HEK293 (cell line): ENCODE results near the gene CCDC57.

Source experiments
- ATF2 ChIP-seq: fragments of 450-650 bp; formaldehyde crosslinking; IDR thresholded peaks from 2 replicates; pipeline ENCODE4 v1.5.1; 2016; ENCODE audit warnings: missing biosample characterization, missing genetic modification characterization, low read depth
- CTCF ChIP-seq: fragments of 450-650 bp; formaldehyde crosslinking; IDR thresholded peaks from 2 replicates; pipeline ENCODE4 v1.5.1; 2016; ENCODE audit warnings: missing biosample characterization, missing genetic modification characterization
- GLI2 ChIP-seq: fragments of 450-650 bp; formaldehyde crosslinking; IDR thresholded peaks from 2 replicates; pipeline ENCODE4; 2017; ENCODE audit warnings: missing biosample characterization, missing genetic modification characterization, low read depth, borderline replicate concordance
- GLIS2 ChIP-seq: fragments of 450-650 bp; formaldehyde crosslinking; IDR thresholded peaks from 2 replicates; pipeline ENCODE4 v1.5.1; 2016; ENCODE audit warnings: missing biosample characterization, missing genetic modification characterization
- HIC1 ChIP-seq: fragments of 450-650 bp; formaldehyde crosslinking; IDR thresholded peaks from 2 replicates; pipeline ENCODE4 v1.5.1; 2016; ENCODE audit warnings: missing biosample characterization, missing genetic modification characterization
- KLF1 ChIP-seq: fragments of 450-650 bp; formaldehyde crosslinking; IDR thresholded peaks from 2 replicates; pipeline ENCODE4 v1.5.1; 2016; ENCODE audit warnings: missing biosample characterization, missing genetic modification characterization
- KLF16 ChIP-seq: fragments of 450-650 bp; formaldehyde crosslinking; IDR thresholded peaks from 2 replicates; pipeline ENCODE4 v1.5.1; 2017; ENCODE audit warnings: missing biosample characterization, missing genetic modification characterization
- KLF9 ChIP-seq: fragments of 450-650 bp; formaldehyde crosslinking; IDR thresholded peaks from 2 replicates; pipeline ENCODE4 v1.5.1; 2016; ENCODE audit warnings: missing biosample characterization, missing genetic modification characterization, low read depth
- MEIS1 ChIP-seq: sonication (generic); formaldehyde crosslinking; IDR thresholded peaks from 2 replicates; pipeline ENCODE4 v1.8.1; 2022; ENCODE audit warnings: missing genetic modification reagents, mild to moderate bottlenecking, borderline replicate concordance
- OVOL3 ChIP-seq: fragments of 450-650 bp; formaldehyde crosslinking; IDR thresholded peaks from 2 replicates; pipeline ENCODE4 v1.5.1; 2016; ENCODE audit warnings: missing biosample characterization, missing genetic modification characterization
- PRDM10 ChIP-seq: fragments of 450-650 bp; formaldehyde crosslinking; IDR thresholded peaks from 2 replicates; pipeline ENCODE4 v1.5.1; 2016; ENCODE audit warnings: missing biosample characterization, missing genetic modification characterization
- REPIN1 ChIP-seq: fragments of 450-650 bp; formaldehyde crosslinking; IDR thresholded peaks from 2 replicates; pipeline ENCODE4 v1.5.1; 2017; ENCODE audit warnings: missing biosample characterization, missing genetic modification characterization, low read depth
- SP3 ChIP-seq: fragments of 450-650 bp; formaldehyde crosslinking; IDR thresholded peaks from 2 replicates; pipeline ENCODE4 v1.5.1; 2016; ENCODE audit warnings: missing biosample characterization, missing genetic modification characterization
- TRIM28 ChIP-seq: IDR thresholded peaks from 2 replicates; pipeline ENCODE4 v1.6.1; 2011; ENCODE audit warnings: low read length, control low read depth, borderline replicate concordance
- ZBTB1 ChIP-seq: fragments of 450-650 bp; formaldehyde crosslinking; IDR thresholded peaks from 2 replicates; pipeline ENCODE4 v1.5.1; 2016; ENCODE audit warnings: missing biosample characterization, missing genetic modification characterization
- ZBTB17 ChIP-seq: fragments of 450-650 bp; formaldehyde crosslinking; IDR thresholded peaks from 2 replicates; pipeline ENCODE4 v1.5.1; 2016; ENCODE audit warnings: missing biosample characterization, missing genetic modification characterization
- ZNF138 ChIP-seq: fragments of 450-650 bp; formaldehyde crosslinking; IDR thresholded peaks from 2 replicates; pipeline ENCODE4 v1.5.1; 2016; ENCODE audit warnings: missing biosample characterization, missing genetic modification characterization, borderline replicate concordance
- ZNF18 ChIP-seq: fragments of 450-650 bp; formaldehyde crosslinking; IDR thresholded peaks from 2 replicates; pipeline ENCODE4 v1.5.1; 2016; ENCODE audit warnings: missing biosample characterization, missing genetic modification characterization
- ZNF266 ChIP-seq: fragments of 450-650 bp; formaldehyde crosslinking; IDR thresholded peaks from 2 replicates; pipeline ENCODE4 v1.5.1; 2016; ENCODE audit warnings: missing biosample characterization, missing genetic modification characterization, low read depth
- ZNF280D ChIP-seq: fragments of 450-650 bp; formaldehyde crosslinking; IDR thresholded peaks from 2 replicates; pipeline ENCODE4 v1.5.1; 2016; ENCODE audit warnings: missing biosample characterization, missing genetic modification characterization
- ZNF544 ChIP-seq: fragments of 450-650 bp; formaldehyde crosslinking; IDR thresholded peaks from 2 replicates; pipeline ENCODE4 v1.5.0; 2017; ENCODE audit warnings: missing biosample characterization, missing genetic modification characterization
- ZNF555 ChIP-seq: fragments of 450-650 bp; formaldehyde crosslinking; conservative IDR thresholded peaks from 2 replicates; pipeline ENCODE4 v1.5.1; 2017; ENCODE audit warnings: missing biosample characterization, mild to moderate bottlenecking, missing genetic modification characterization, inconsistent platforms
- ZNF596 ChIP-seq: fragments of 450-650 bp; IDR thresholded peaks from 2 replicates; pipeline ENCODE4 v1.5.0; 2018; ENCODE audit warnings: missing biosample characterization, mild to moderate bottlenecking, missing genetic modification characterization, moderate library complexity
- ZNF621 ChIP-seq: fragments of 450-650 bp; formaldehyde crosslinking; IDR thresholded peaks from 2 replicates; pipeline ENCODE4 v1.5.1; 2017; ENCODE audit warnings: missing biosample characterization, missing genetic modification characterization
- ZNF785 ChIP-seq: fragments of 450-650 bp; formaldehyde crosslinking; IDR thresholded peaks from 2 replicates; pipeline ENCODE4 v1.5.1; 2016; ENCODE audit warnings: missing biosample characterization, missing genetic modification characterization
- ZNF837 ChIP-seq: fragments of 450-650 bp; formaldehyde crosslinking; IDR thresholded peaks from 2 replicates; pipeline ENCODE4 v1.5.1; 2016; ENCODE audit warnings: missing biosample characterization, missing genetic modification characterization

The CCDC57 gene

GRCh38 chr17:82234211-82235055 lies 21.8 kb upstream of the CCDC57 start (continued):
- peak; percentile 67 for TF ChIP-seq PRDM10 (tag by site-specific recombination)
- TF ChIP-seq ZNF837 (tag by site-specific recombination), result no peak
- TF ChIP-seq ZNF544, result no peak
- TF ChIP-seq ZNF785 (tag by site-specific recombination), result no peak
- no peak for TF ChIP-seq ZNF555
- no peak for TF ChIP-seq OVOL3 (tag by site-specific recombination)
- TF ChIP-seq ZNF266, result no peak
- no peak for TF ChIP-seq CTCF
- no peak for TF ChIP-seq HIC1 (tag by site-specific recombination)
- no peak for TF ChIP-seq SP3 (tag by site-specific recombination)
- no peak for TF ChIP-seq REPIN1 (tag by site-specific recombination)
- TF ChIP-seq ZNF138 (tag by site-specific recombination), result no peak
- no peak for TF ChIP-seq ZNF621 (tag by site-specific recombination)
- TF ChIP-seq TRIM28, result no peak
- no peak for TF ChIP-seq KLF16 (tag by site-specific recombination)
- no peak for TF ChIP-seq ZBTB17 (tag by site-specific recombination)
- TF ChIP-seq GLI2 (tag by site-specific recombination), result no peak
- no peak for TF ChIP-seq ZNF18
- TF ChIP-seq ATF2 (tag by site-specific recombination), result no peak
- no peak for TF ChIP-seq ZBTB1 (tag by site-specific recombination)
- peak; percentile 45 for TF ChIP-seq KLF1 (tag by site-specific recombination)
- no peak for TF ChIP-seq MEIS1 (CRISPR knock-in tag)
- TF ChIP-seq ZNF596, result no peak
- TF ChIP-seq ZNF280D, result no peak
- TF ChIP-seq GLIS2, result no peak; the same call in none of the 2 replicates
- TF ChIP-seq KLF9 (tag by site-specific recombination), result no peak
